Measurements from ENCODE around the gene UNC5B.

DNA sequence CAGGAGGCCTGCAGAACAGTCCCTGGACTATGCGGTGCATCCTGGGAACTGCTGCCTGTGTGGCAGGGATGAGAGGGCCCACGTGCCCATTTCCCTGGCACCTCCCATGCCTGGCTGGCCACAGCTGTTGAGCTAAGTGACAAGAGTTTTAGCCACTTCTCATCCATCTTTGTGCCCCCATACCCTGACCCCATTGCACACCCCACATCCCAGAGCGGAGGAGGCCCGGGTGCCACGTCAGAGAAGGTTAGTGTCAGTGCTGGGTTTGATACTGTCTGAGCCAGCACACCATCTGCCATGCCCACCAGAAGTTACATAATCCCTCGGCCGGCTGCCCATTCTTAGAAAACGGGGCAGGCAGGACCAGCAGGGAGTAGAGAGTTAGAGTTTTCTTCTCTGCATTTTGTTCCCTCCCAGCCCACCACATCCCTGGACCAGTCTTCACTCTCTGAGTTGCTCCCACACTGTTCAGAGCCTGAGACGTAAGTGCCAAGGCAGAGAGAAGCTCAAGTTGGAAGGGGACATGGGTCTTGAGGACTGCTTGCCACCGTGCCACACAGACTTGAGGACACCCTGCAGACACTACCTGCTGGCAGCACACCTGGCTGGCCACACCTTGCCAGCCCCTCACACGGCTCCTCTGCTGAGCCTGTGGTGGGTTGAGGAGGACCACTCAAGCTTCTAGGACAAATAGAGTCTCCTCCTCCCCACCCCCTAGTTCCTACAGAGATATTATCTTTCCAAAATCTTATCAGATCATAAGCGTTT is 13.1 kb downstream of the UNC5B start:
- TF ChIP-seq, protein P1, sequence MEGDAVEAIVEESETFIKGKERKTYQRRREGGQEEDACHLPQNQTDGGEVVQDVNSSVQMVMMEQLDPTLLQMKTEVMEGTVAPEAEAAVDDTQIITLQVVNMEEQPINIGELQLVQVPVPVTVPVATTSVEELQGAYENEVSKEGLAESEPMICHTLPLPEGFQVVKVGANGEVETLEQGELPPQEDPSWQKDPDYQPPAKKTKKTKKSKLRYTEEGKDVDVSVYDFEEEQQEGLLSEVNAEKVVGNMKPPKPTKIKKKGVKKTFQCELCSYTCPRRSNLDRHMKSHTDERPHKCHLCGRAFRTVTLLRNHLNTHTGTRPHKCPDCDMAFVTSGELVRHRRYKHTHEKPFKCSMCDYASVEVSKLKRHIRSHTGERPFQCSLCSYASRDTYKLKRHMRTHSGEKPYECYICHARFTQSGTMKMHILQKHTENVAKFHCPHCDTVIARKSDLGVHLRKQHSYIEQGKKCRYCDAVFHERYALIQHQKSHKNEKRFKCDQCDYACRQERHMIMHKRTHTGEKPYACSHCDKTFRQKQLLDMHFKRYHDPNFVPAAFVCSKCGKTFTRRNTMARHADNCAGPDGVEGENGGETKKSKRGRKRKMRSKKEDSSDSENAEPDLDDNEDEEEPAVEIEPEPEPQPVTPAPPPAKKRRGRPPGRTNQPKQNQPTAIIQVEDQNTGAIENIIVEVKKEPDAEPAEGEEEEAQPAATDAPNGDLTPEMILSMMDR (conservative IDR thresholded peaks at IDR 0.05 in 1 of 2, IDR thresholded peaks at IDR 0.05 in 1 of 2; ENCODE audit: extremely low read depth in 1 of 2, insufficient read depth in 1 of 2, low read depth in 1 of 2, low read length in 2 of 2) = no peak
- TF ChIP-seq EZH2 (IDR thresholded peaks at IDR 0.05; ENCODE audit: borderline replicate concordance, low read length) = no peak

Measured in mammary epithelial cell (primary cell).